Caco-2 (cell line): ENCODE data around the gene DPH1. TPM values are rescaled to one million over a fixed set of nuclear protein-coding genes. Genes with fewer than 3 reads are reported as not detected.

Experiments
- BruUV-seq: library from RNA; stranded (reverse); fragments of 400-500 nt; replicated peaks from 2 replicates; lab custom pipeline; 2021; lab: Mats Ljungman, UMichigan
- CTCF ChIA-PET: fragments of 300-600 bp; sonication (Branson Sonifier 250); formaldehyde crosslinking; loops from one replicate; lab custom pipeline; 2022; ENCODE audit warnings: antibody characterized with exemption; lab: Charles Lee
- POLR2A ChIA-PET: fragments of 300-600 bp; sonication (Branson Sonifier 250); formaldehyde crosslinking; loops from one replicate; lab custom pipeline; 2022; ENCODE audit warnings: antibody characterized with exemption; lab: Charles Lee
- DNase-seq, 2 experiments: peaks; one replicate each; pipeline versions ENCODE4 v3.0.0 to v3.0.0-alpha.2; 2020 to 2022
- H3K27me3 ChIP-seq: replicated peaks from 2 replicates; pipeline ENCODE4 v1.6.0; 2011; ENCODE audit warnings: low read length; ENCODE audit not compliant: control insufficient read depth, insufficient read depth
- H3K36me3 ChIP-seq: 2 replicates; pipeline ENCODE4 v1.5.1; 2011; ENCODE audit warnings: low read length; ENCODE audit not compliant: control insufficient read depth, insufficient read depth
- H3K4me1 ChIP-seq: fragments of 250-450 bp; sonication (Bioruptor Pico); 2 replicates; pipeline ENCODE4 v1.5.1; 2020; ENCODE audit warnings: mild to moderate bottlenecking
- H3K4me3 ChIP-seq: 2 replicates; pipeline ENCODE4 v1.5.1; 2011; ENCODE audit warnings: low read depth, mild to moderate bottlenecking, control low read depth, low read length
- H3K9me3 ChIP-seq: fragments of 250-450 bp; sonication (Bioruptor Pico); 2 replicates; pipeline ENCODE4 v1.5.1; 2020; ENCODE audit warnings: mild to moderate bottlenecking, moderate library complexity
- H3K27ac Mint-ChIP-seq: one replicate; pipeline ENCODE4 v1.8.0; 2022; ENCODE audit warnings: mixed read lengths; ENCODE audit not compliant: unreplicated experiment
- H3K27me3 Mint-ChIP-seq: one replicate; pipeline ENCODE4 v1.8.0; 2022; ENCODE audit warnings: mixed read lengths; ENCODE audit not compliant: insufficient read depth, unreplicated experiment
- H3K36me3 Mint-ChIP-seq: one replicate; pipeline ENCODE4 v1.8.0; 2022; ENCODE audit warnings: mild to moderate bottlenecking, mixed read lengths; ENCODE audit not compliant: insufficient read depth, unreplicated experiment
- H3K4me1 Mint-ChIP-seq: one replicate; pipeline ENCODE4 v1.8.0; 2022; ENCODE audit warnings: low read depth, mixed read lengths; ENCODE audit not compliant: unreplicated experiment
- H3K4me3 Mint-ChIP-seq: one replicate; pipeline ENCODE4 v1.8.0; 2022; ENCODE audit warnings: mild to moderate bottlenecking, moderate library complexity, mixed read lengths; ENCODE audit not compliant: unreplicated experiment
- H3K9me3 Mint-ChIP-seq: one replicate; pipeline ENCODE4 v1.8.0; 2022; ENCODE audit warnings: mixed read lengths; ENCODE audit not compliant: unreplicated experiment
- intact Hi-C: fragments of 100-400 bp; cut with micrococcal nuclease; formaldehyde crosslinking; loops from one replicate; pipeline ENCODE4 v1.10.0; 2022; ENCODE audit not compliant: unreplicated experiment
- total RNA-seq: library from RNA; stranded (reverse); gene quantifications from 2 replicates; pipeline ENCODE4 v1.2.3, GENCODE V29; 2022
- TF ChIP-seq, protein P1 (sequence below), 2 experiments: fragments of 200-600 bp in 1 of 2; IDR thresholded peaks; 1 replicate in 1 of 2; 2 replicates in 1 of 2; pipeline versions ENCODE4 v1.5.1 to v1.8.0; 2011 to 2022; ENCODE audit warnings: antibody characterized with exemption in 1 of 2, control low read depth in 1 of 2, inconsistent platforms in 1 of 2, low read depth in 1 of 2, low read length in 1 of 2, mild to moderate bottlenecking in 1 of 2, moderate library complexity in 1 of 2; ENCODE audit not compliant: insufficient read depth in 1 of 2, severe bottlenecking in 1 of 2, unreplicated experiment in 1 of 2

DPH1 gene
- total RNA-seq, 1 experiment from 2014 or later = 52.0 TPM

DNA sequence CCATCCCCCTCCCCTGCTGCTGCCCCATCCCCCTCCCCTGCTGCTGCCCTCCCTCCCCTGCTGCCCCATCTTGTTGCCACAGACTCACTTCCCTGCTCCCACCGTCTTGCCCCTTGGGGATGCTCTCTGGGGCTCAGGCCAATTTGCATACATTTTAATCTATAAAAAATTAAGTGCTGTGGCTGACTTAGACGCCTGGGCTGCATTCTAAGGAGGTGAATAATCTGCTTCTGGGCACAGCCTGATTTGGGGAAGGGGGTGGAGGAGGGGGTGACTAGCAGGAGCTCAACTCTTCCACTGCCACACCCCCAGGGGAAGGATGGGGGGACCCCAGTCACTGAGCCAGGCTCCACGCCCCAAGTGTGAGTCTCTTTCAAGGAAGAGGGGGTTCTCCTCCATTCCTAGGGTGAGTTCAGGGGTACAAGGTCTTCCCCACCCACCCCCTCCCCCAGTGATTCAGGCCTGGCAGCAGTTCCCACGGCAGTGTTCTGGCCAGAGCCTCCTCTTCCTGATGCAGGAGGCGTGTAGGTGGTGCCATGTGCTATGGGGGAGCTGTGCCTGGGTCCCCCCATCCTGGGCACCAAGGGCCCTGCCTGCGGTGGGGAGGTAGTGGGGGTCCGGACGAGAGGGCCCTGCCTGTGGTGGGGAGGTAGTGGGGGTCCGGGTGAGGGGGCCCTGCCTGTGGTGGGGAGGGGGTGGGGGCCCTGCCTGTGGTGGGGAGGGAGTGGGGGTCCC lies 5.0 kb downstream of the DPH1 start:
- H3K4me1 ChIP-seq = 0 out of 2 replicates have a peak, but pooled peaks cover 4% of the 10 kb centered on the region
- Mint-ChIP-seq H3K4me3 (no peak overlapping the region), H3K27me3 (no peaks in the 10 kb centered on the region), H3K36me3 (peaks cover 5% of the 10 kb centered on the region), H3K9me3 (no peaks in the 10 kb centered on the region), H3K27ac (no peak overlapping the region), H3K4me1 (no peaks in the 10 kb centered on the region)
- no peaks in the 10 kb centered on the region; the same call in 1 of the 2 replicates for H3K36me3 ChIP-seq
- no peak overlapping the region for H3K4me3 ChIP-seq
- no peak for DNase-seq
- no TSS peak for BruUV-seq
- ChIA-PET POLR2A (interaction anchor here (0.7 kb wide), 1 partner anchor 15 kb away, joined by 7 read pairs; no protein-coding TSS in a partner anchor), CTCF (interaction anchor here (1.0 kb wide), 1 partner anchor 131 kb away, joined by 3 read pairs; no protein-coding TSS in a partner anchor)
- no peaks in the 10 kb centered on the region for H3K27me3 ChIP-seq
- TF ChIP-seq, protein P1, sequence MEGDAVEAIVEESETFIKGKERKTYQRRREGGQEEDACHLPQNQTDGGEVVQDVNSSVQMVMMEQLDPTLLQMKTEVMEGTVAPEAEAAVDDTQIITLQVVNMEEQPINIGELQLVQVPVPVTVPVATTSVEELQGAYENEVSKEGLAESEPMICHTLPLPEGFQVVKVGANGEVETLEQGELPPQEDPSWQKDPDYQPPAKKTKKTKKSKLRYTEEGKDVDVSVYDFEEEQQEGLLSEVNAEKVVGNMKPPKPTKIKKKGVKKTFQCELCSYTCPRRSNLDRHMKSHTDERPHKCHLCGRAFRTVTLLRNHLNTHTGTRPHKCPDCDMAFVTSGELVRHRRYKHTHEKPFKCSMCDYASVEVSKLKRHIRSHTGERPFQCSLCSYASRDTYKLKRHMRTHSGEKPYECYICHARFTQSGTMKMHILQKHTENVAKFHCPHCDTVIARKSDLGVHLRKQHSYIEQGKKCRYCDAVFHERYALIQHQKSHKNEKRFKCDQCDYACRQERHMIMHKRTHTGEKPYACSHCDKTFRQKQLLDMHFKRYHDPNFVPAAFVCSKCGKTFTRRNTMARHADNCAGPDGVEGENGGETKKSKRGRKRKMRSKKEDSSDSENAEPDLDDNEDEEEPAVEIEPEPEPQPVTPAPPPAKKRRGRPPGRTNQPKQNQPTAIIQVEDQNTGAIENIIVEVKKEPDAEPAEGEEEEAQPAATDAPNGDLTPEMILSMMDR (IDR thresholded peaks at IDR 0.05; ENCODE audit: insufficient read depth in 1 of 2, low read depth in 1 of 2, low read length in 1 of 2, severe bottlenecking in 1 of 2, unreplicated experiment in 1 of 2) = no peak
- intact Hi-C loops = no loop called here
- no peaks in the 10 kb centered on the region for H3K9me3 ChIP-seq

- H3K36me3 Mint-ChIP-seq = peaks cover 5% of the 10 kb centered on the region
Observed at GRCh38 chr17:2035541-2036488, 5.9 kb downstream of the DPH1 start.

More at GRCh38 chr17:2035541-2036488, 5.9 kb downstream of the DPH1 start:
- H3K27ac Mint-ChIP-seq = no peak overlapping the region
- TF ChIP-seq, protein P1 (IDR thresholded peaks at IDR 0.05; ENCODE audit: insufficient read depth in 1 of 2, low read depth in 1 of 2, low read length in 1 of 2, severe bottlenecking in 1 of 2, unreplicated experiment in 1 of 2) = no peak
- H3K36me3 ChIP-seq = no peaks in the 10 kb centered on the region; the same call in none of the 2 replicates
- ChIA-PET POLR2A (interaction anchor here (0.7 kb wide), 1 partner anchor 16 kb away, joined by 7 read pairs; no protein-coding TSS in a partner anchor), CTCF (interaction anchor here (1.0 kb wide), 1 partner anchor 132 kb away, joined by 3 read pairs; no protein-coding TSS in a partner anchor)
- intact Hi-C loops = no loop called here
- no peak overlapping the region for H3K4me3 Mint-ChIP-seq
- BruUV-seq = no TSS peak
- no peaks in the 10 kb centered on the region for H3K9me3 ChIP-seq
- H3K27me3 ChIP-seq = no peaks in the 10 kb centered on the region
- H3K4me1 ChIP-seq = peaks cover 2% of the 10 kb centered on the region; the same call in 1 of the 2 replicates
- no peaks in the 10 kb centered on the region for H3K27me3 Mint-ChIP-seq
- no peaks in the 10 kb centered on the region for H3K4me1 Mint-ChIP-seq
- no peak overlapping the region for H3K4me3 ChIP-seq
- DNase-seq = no peak
- no peaks in the 10 kb centered on the region for H3K9me3 Mint-ChIP-seq
